HCT116 (cell line): ENCODE results near the gene PRKCH. TPM values are rescaled to one million over a fixed set of nuclear protein-coding genes. Genes with fewer than 3 reads are reported as not detected.
A peak's percentile ranks its signal among the peaks of the same experiment; 100 is the strongest.

Experiments
- ATAC-seq: fragments of 200-7000 bp; cut with Tn5 transposase; 2 replicates; pipeline ENCODE4 v1.9.1; 2020; ENCODE audit warnings: mild to moderate bottlenecking, moderate library complexity
- BruUV-seq: library from RNA; stranded (reverse); fragments of 400-500 nt; replicated peaks from 2 replicates; lab custom pipeline; 2021; lab: Mats Ljungman, UMichigan
- CTCF ChIA-PET: fragments of 300-600 bp; sonication (Branson Sonifier 250); formaldehyde crosslinking; loops from one replicate; lab custom pipeline; 2021; ENCODE audit warnings: antibody characterized with exemption; lab: Charles Lee
- POLR2A ChIA-PET: fragments of 300-600, 350-600 bp; sonication (Branson Sonifier 250); formaldehyde crosslinking; loops from one replicate; lab custom pipeline; 2021; ENCODE audit warnings: antibody characterized with exemption; lab: Charles Lee
- RAD21 ChIA-PET, 2 experiments: fragments of 300-600 bp; sonication (Branson Sonifier 250); formaldehyde crosslinking; loops; one replicate each; lab custom pipeline; 2023; ENCODE audit warnings: low total read pairs in 2 of 2; ENCODE audit not compliant: uncharacterized antibody in 2 of 2, unreplicated experiment in 2 of 2, low non-redundant PET in 1 of 2; lab: Charles Lee
- DNase-seq: peaks from one replicate; pipeline ENCODE4 v3.0.0-alpha.2; 2010; ENCODE audit warnings: low read depth, low spot score
- H2AFZ ChIP-seq: fragments of 200-600 bp; shearing (Covaris generic), sonication (generic); 2 replicates; pipeline ENCODE4 v1.6.1; 2017; ENCODE audit warnings: low read depth, mixed run types, mixed read lengths, antibody characterized with exemption, low read length; ENCODE audit not compliant: poor library complexity, severe bottlenecking
- H3K27ac ChIP-seq: 2 replicates; pipeline ENCODE4 v1.5.1; 2012; ENCODE audit warnings: low read depth, low read length
- H3K27me3 ChIP-seq: fragments of 200-600 bp; sonication (generic); 2 replicates; pipeline ENCODE4 v1.6.1; 2016; ENCODE audit warnings: mixed run types, low read length, mixed read lengths; ENCODE audit not compliant: insufficient read depth
- H3K36me3 ChIP-seq, 2 experiments: fragments of 200-500 bp in 1 of 2; fragments of 200-600 bp in 1 of 2; sonication (Bioruptor generic) in 1 of 2; sonication (generic) in 1 of 2; 2 replicates each; pipeline versions ENCODE4 v1.5.1 to v1.6.1; 2014 to 2016; ENCODE audit warnings: low read length in 2 of 2, inconsistent platforms in 1 of 2, mixed read lengths in 1 of 2, mixed run types in 1 of 2; ENCODE audit not compliant: insufficient read depth in 2 of 2, control insufficient read depth in 1 of 2
- H3K4me1 ChIP-seq, 2 experiments: fragments of 200-600 bp in 1 of 2; sonication (generic) in 1 of 2; 2 replicates each; pipeline versions ENCODE4 v1.5.1 to v1.6.1; 2012 to 2017; ENCODE audit warnings: low read length in 2 of 2, inconsistent platforms in 1 of 2, mild to moderate bottlenecking in 1 of 2, mixed read lengths in 1 of 2, mixed run types in 1 of 2, moderate library complexity in 1 of 2; ENCODE audit not compliant: insufficient read depth in 2 of 2, control insufficient read depth in 1 of 2
- H3K4me2 ChIP-seq: fragments of 200-600 bp; sonication (generic); 2 replicates; pipeline ENCODE4 v1.6.1; 2017; ENCODE audit warnings: mixed run types, low read length, mixed read lengths
- H3K4me3 ChIP-seq, 2 experiments: fragments of 200-600 bp in 1 of 2; sonication (generic) in 1 of 2; replicated peaks in 1 of 2; 2 replicates each; pipeline ENCODE4 v1.5.1; 2011 to 2016; ENCODE audit warnings: low read length in 2 of 2, control low read depth in 1 of 2, low read depth in 1 of 2, mild to moderate bottlenecking in 1 of 2, mixed read lengths in 1 of 2, mixed run types in 1 of 2
- H3K79me2 ChIP-seq: fragments of 200-600 bp; sonication (generic); 2 replicates; pipeline ENCODE4 v1.6.1; 2017; ENCODE audit warnings: mild to moderate bottlenecking, mixed run types, low read length, moderate library complexity, mixed read lengths; ENCODE audit not compliant: insufficient read depth
- H3K9ac ChIP-seq: fragments of 200-600 bp; sonication (generic); 2 replicates; pipeline ENCODE4 v1.6.1; 2016; ENCODE audit warnings: low read length, mixed read lengths
- H3K9me2 ChIP-seq: fragments of 200-600 bp; sonication (generic), shearing (Covaris generic); 2 replicates; pipeline ENCODE4 v1.6.1; 2017; ENCODE audit warnings: mixed run types, mild to moderate bottlenecking, moderate library complexity; ENCODE audit not compliant: insufficient read depth
- H3K9me3 ChIP-seq, 2 experiments: fragments of 200-500 bp in 1 of 2; fragments of 200-600 bp in 1 of 2; sonication (Bioruptor generic) in 1 of 2; sonication (generic) in 1 of 2; 2 replicates each; pipeline ENCODE4 v1.6.1; 2014 to 2017; ENCODE audit warnings: low read length in 2 of 2, mixed read lengths in 2 of 2, inconsistent platforms in 1 of 2, low read depth in 1 of 2, mild to moderate bottlenecking in 1 of 2, mixed run types in 1 of 2, moderate library complexity in 1 of 2; ENCODE audit not compliant: control insufficient read depth in 1 of 2, insufficient read depth in 1 of 2
- H4K20me1 ChIP-seq: fragments of 200-600 bp; sonication (generic), shearing (Covaris generic); 2 replicates; pipeline ENCODE4 v1.6.1; 2017; ENCODE audit warnings: mixed run types, mild to moderate bottlenecking, moderate library complexity; ENCODE audit not compliant: insufficient read depth
- CTCF ChIP-seq, 3 experiments: fragments of 200-600 bp in 1 of 3; sonication (generic) in 1 of 3; IDR thresholded peaks in 2 of 3; conservative IDR thresholded peaks in 1 of 3; 2 replicates each; pipeline ENCODE4 v1.5.1; 2012 to 2017; ENCODE audit warnings: low read depth in 2 of 3, low read length in 2 of 3, antibody characterized with exemption in 1 of 3, borderline replicate concordance in 1 of 3, control low read depth in 1 of 3, mild to moderate bottlenecking in 1 of 3, mixed read lengths in 1 of 3, mixed run types in 1 of 3, moderate library complexity in 1 of 3; ENCODE audit not compliant: insufficient read depth in 1 of 3
- ELF1 ChIP-seq: IDR thresholded peaks from 2 replicates; pipeline ENCODE4 v1.6.1; 2012; ENCODE audit warnings: low read depth, borderline replicate concordance
- RAD21 ChIP-seq: IDR thresholded peaks from 2 replicates; pipeline ENCODE4 v1.6.1; 2012; ENCODE audit warnings: low read depth, mild to moderate bottlenecking
- SRF ChIP-seq: IDR thresholded peaks from 2 replicates; pipeline ENCODE4 v1.6.1; 2012; ENCODE audit warnings: low read depth
- ZBTB33 ChIP-seq: IDR thresholded peaks from 2 replicates; pipeline ENCODE4 v1.6.1; 2011; ENCODE audit warnings: mild to moderate bottlenecking, low read length, moderate library complexity; ENCODE audit not compliant: insufficient replicate concordance; ENCODE audit errors: extremely low read depth
- intact Hi-C: fragments of 100-400 bp; cut with micrococcal nuclease; formaldehyde crosslinking; loops from 2 replicates; pipeline ENCODE4 v1.10.0; 2022
- total RNA-seq: library from RNA; stranded (reverse); gene quantifications from one replicate; pipeline ENCODE4 v1.2.1, GENCODE V29; 2021; ENCODE audit not compliant: unreplicated experiment

The PRKCH gene
- total RNA-seq, 1 experiment from 2014 or later: 16.6 TPM

DNA sequence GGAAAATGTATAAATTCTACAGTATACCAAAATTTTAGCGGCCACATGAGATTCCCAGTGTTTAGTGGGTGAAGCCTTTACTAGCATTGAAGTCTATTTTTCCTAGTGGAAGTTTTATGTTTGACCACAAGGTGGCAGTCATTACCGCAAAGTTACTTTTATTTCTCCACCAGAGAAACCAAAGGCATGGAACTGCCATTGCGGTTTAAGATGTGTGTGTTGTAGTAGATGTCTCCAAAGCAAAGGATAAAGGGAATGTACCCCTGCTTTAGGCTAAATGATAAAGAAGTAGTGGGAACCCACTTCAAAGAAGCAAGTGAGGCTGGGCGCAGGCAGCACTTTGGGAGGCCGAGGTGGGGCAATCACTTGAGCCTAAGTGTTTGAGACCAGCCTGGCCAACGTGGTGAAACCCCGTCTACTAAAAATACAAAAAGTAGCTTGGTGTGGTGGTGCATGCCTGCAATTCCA, 140.5 kb downstream of the PRKCH start:
- no peak overlapping the region for H2AFZ ChIP-seq
- BruUV-seq: no TSS peak
- POLR2A ChIA-PET: interaction anchor here (1.1 kb wide), 1 partner anchor 234 kb away, joined by 4 read pairs; the partner anchor contains the start of gene HIF1A
- H3K4me1 ChIP-seq: peaks cover 0 to 7% of the 10 kb centered on the region in 2 experiments; a peak in 2 of 4 replicates
- no peaks in the 10 kb centered on the region for H3K79me2 ChIP-seq
- peaks cover 0 to 9% of the 10 kb centered on the region in 2 experiments; a peak in 2 of 4 replicates for H3K36me3 ChIP-seq
- no peaks in the 10 kb centered on the region for H3K27me3 ChIP-seq
- no peaks in the 10 kb centered on the region for H4K20me1 ChIP-seq
- no peak overlapping the region for H3K9ac ChIP-seq
- RAD21 ChIA-PET: no interaction called here
- no peak overlapping the region for H3K4me3 ChIP-seq
- DNase-seq (peak; percentile 34), ATAC-seq (peak; percentile 70)
- TF ChIP-seq ELF1 (no peak), CTCF (IDR thresholded peaks at IDR 0.05 in 2 of 3, conservative IDR thresholded peaks at IDR 0.05 in 1 of 3; ENCODE audit: borderline replicate concordance in 1 of 3, insufficient read depth in 1 of 3, low read depth in 2 of 3, low read length in 2 of 3) (peak; percentile 60 to 83 (median 69); a peak in 5 of 6 replicates), RAD21 (peak; percentile 83), ZBTB33 (no peak), SRF (no peak)
- no peaks in the 10 kb centered on the region for H3K9me3 ChIP-seq
- intact Hi-C loops: loop anchor here (1.0 kb wide), 3 partner anchors 268 to 665 kb away; no protein-coding TSS in a partner anchor
- H3K9me2 ChIP-seq: no peaks in the 10 kb centered on the region
- peak overlapping the region; percentile 24; the same call in 1 of the 2 replicates for H3K4me2 ChIP-seq
- CTCF ChIA-PET: interaction anchor here (2.4 kb wide), 1 partner anchor 376 kb away, joined by 12 read pairs; no protein-coding TSS in a partner anchor
- no peak overlapping the region for H3K27ac ChIP-seq
